HG03095 (cell line): ENCODE results near the gene OPCML.
A peak's percentile ranks its signal among the peaks of the same experiment; 100 is the strongest.
"Not testable (repeated sequence)": the region's sequence is repeated elsewhere in the genome, so short reads cannot be mapped to it uniquely, and the experiment has no call there.

Source experiments
- ATAC-seq: cut with Tn5 transposase; IDR thresholded peaks from one replicate; pipeline ENCODE4 v1.9.1; 2021; ENCODE audit warnings: moderate library complexity; ENCODE audit not compliant: unreplicated experiment

Gene OPCML

DNA sequence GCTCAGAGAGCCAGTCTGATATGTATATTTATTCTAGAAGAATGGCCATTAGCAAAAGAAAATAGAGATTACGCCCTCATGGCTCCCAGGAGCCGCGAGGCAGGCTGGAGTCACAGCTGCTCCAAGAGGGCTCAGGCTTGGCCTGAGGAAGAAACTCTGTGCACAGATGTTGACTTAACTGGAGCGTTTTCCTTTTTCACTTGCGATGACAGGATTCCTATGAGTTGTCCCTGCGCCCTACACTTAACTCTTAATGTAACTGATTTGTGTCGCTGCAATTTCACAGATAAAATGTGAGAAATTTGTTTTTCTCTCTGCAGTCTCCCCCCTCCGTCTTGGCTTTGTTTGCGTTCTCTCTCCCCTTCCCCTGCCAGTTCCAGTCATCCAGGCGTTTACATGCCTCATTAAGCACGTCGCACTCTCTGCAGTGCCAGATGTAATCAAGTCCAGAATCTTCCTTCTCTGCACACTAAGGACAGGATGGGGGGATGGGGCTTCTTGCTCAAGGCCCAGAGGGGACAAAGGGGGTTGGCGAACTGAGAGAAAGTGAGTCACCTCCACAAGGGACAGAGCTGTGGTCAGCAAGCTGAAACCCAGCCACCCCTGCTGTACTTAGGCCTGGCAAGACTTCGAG lies 1101.8 kb downstream of the OPCML start:
- no peak for ATAC-seq

DNA sequence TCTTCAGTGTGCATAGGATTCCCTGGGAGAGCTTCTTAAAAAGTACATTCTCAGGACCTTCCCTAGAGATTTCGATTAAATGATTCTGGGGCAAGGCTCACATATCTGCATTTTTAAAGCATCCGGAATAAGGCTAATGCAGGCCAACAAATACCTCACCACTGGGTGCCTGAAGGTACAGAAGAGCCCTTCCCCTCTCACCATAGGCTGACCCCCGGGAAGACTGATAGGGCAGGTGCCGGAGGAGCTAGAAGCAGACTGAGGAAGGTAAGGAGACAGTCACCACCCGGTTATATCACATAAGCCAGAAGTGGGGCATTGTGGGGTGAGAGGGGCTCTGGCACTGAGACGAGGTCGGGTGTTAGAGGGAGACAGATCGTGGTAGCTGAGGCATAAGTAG lies 1102.6 kb downstream of the OPCML start:
- no peak for ATAC-seq

- ATAC-seq = no peak
Observed at GRCh38 chr11:132427611-132428010, 1104.7 kb downstream of the OPCML start.

- ATAC-seq = no peak
Observed at GRCh38 chr11:132424433-132424832, 1107.9 kb downstream of the OPCML start.

DNA sequence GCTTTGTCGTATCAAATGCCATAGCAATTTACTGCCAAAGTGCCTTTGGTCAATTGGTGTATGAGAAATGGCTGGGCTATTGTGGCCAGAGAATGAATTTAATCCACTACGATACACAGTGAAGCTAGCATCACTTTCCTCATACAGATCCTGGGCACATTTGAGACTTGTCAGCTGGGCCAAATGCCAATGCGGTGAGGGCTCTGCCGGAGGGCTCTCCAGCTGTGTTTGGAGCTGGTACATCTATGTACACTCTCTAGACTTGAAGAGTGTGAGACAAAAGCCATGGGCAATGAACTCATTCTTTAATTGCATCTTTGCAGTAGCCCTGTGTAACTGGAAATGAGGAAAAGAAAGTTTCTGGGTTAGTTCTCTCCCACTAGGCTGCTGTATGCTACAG lies 1109.0 kb downstream of the OPCML start:
- no peak for ATAC-seq

- no peak for ATAC-seq
Observed at GRCh38 chr11:132422722-132423121, 1109.6 kb downstream of the OPCML start.

GRCh38 chr11:132421555-132421954 lies 1110.7 kb downstream of the OPCML start:
- ATAC-seq = no peak

DNA sequence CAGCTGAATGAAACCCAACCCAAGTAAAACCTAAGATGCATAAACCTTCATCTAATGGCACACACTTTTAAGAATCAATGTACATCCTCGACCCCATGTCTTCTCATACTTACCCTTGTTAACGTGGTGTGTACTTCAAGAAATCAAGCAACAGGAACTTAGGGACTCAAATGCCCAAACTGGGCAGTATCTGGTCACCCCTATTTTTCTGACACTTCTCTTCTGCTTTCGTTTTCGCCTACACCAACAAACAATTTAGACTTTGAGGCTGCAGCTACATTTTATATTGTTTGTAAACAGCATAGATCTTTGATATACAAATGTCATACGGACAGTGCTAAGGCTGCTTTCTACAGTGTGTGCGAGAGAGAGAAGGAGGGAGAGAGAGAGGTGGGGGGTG lies 1117.8 kb downstream of the OPCML start:
- ATAC-seq = no peak

DNA sequence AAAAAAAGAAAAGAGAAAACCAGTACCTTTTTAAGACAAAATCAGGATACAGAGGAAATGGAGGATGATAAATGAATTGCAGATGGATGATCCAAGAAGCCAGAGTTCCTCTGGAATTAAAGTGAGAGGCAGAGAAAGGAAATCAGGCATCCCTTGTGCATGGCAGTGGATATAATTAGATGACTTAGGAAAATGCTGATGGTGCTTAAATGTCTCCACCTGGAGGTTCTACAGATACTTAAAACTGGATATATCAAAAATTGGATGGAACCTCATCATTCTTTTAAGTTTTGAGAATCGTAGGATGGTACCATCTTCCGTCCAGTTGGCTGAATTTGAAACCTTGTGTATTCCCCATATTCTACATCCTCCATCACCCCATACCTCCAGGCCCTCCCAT lies 1121.9 kb downstream of the OPCML start:
- ATAC-seq = no peak

GRCh38 chr11:132409573-132410355 lies 1122.5 kb downstream of the OPCML start:
- no peak for ATAC-seq

- peak; percentile 82 for ATAC-seq
Observed at GRCh38 chr11:132408877-132409276, 1123.4 kb downstream of the OPCML start.

GRCh38 chr11:132405728-132406127 lies 1126.6 kb downstream of the OPCML start:
- ATAC-seq = no peak

- ATAC-seq = peak; percentile 94
Observed at GRCh38 chr11:132402071-132402684, 1130.1 kb downstream of the OPCML start.

DNA sequence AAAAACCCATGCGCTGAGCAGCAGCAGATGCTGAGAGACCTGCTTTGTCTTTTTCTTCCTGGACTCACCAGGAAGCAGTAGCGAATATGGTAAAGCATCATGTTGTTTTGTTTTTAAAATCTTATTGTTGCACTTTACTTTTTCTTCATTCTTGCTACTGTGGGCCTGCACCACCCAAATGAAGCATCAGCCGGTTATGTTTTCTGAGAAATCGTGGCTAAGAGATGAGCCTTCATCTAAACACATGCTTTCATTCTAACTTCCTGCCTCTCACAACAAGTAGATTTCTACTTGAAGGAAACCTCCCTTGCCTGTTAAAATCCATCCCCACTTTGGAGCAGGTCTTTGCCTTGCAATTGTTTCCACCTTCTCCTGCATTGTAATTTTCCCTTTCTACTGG lies 1136.0 kb downstream of the OPCML start:
- no peak for ATAC-seq

DNA sequence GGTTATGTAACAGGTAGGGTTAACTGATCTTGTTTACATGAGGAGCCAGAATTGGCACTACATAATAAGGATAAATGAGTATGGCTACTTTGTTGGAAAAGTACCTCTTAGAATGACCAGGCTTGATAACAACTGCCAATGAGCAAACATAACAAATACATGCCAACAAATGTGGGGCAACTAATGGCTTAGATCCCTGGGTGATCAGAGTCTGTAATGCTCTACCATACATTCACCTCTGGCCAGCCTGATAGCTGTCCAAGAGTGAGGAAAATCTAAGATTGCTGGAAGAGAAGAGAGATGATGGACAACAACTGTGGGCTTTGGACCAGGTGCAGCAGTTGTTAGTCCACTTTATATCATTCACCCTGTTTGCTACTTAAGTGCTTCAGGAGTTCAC lies 1136.9 kb downstream of the OPCML start:
- no peak for ATAC-seq

DNA sequence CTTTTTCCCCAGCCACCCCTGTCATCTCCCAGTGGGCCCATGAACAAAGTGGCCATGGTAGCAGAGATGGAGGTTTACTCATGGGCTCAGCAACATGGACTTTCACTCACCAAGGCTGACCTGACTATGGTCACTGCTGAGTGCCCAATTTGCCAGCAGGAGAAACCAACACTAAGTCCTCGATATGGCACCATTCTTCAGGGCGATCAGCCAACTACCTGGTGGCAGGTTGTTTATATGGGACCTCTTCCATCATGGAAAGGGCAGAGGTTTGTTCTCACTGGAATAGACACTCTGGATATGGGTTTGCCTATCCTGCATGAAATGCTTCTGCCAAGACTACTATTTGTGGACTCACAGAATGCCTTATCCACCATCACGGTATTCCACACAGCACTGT lies 1152.8 kb downstream of the OPCML start:
- no peak for ATAC-seq

- no peak for ATAC-seq
Observed at GRCh38 chr11:132373405-132374143, 1158.7 kb downstream of the OPCML start.

DNA sequence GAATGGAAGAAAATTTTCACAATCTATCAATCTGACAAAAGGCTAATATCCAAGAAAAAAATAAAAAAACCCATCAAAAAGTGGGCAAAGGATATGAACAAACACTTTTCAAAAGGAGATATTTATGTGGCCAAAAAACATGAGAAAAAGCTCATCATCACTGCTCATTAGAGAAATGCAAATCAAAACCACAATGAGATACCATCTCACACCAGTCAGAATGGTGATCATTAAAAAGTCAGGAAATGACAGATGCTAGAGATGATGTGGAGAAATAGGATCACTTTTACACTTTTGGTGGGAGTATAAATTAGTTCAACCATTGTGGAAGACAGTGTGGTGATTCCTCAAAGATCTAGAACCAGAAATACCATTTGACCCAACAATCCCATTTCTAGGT lies 1162.2 kb downstream of the OPCML start:
- ATAC-seq = not testable (repeated sequence)

DNA sequence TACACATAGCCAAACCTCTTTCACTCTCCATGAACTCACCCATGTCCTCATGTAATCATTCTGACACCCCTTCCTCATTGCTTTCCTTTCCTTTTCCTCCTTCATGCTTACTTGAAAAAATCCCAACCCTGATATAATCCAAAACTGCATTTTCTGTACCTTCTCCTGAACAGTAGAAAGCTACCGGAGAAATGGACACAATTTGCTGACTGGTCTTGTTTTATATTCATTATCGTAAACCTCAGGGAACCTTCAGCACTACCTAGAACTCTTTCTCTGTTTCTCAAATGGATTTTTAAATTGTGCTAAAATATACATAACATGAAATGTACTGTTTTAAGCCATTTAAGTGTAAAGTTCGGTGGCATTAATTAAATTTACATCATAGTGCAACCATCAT lies 1165.0 kb downstream of the OPCML start:
- ATAC-seq = no peak

DNA sequence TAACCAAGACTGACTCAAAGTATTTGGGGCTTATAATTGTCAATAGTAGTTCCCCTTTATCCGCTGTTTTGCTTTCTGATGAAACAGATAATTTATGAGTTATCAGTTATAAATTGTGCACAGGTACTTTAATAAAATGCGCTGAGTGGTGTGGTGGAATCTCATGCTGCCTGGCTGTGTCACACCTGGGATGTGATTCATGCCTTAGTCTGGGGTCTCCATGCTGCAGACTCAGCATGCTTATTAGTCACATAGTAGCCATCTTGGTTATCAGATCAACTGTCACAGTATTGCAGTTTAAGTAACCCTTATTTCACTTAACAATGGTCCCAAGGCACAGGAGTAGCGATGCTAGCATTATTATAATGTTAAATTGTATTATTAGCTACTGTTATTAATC lies 1166.7 kb downstream of the OPCML start:
- no peak for ATAC-seq
